Kidney (tissue), 14 donors: Measurements from ENCODE around the gene AKAP17A. TPM values are rescaled to one million over a fixed set of nuclear protein-coding genes. Genes with fewer than 3 reads are reported as not detected.
"Not testable (repeated sequence)": the region's sequence is repeated elsewhere in the genome, so short reads cannot be mapped to it uniquely, and the experiment has no call there.

Experiments
- DNase-seq, 5 donors: peaks; one replicate each; pipeline ENCODE4 v3.0.0-alpha.2; 2013 to 2020
- FAIRE-seq: peaks from 2 replicates; lab custom pipeline; 2012; peaks lifted over from hg19 to GRCh38; lab: Jason Lieb, UNC
- H3K27ac ChIP-seq, 2 donors: one replicate each; pipeline ENCODE4 v1.7.0; 2013; ENCODE audit warnings: low read depth in 2 of 2, low read length in 2 of 2, inconsistent platforms in 1 of 2
- H3K27me3 ChIP-seq: one replicate; pipeline ENCODE4 v1.7.1; 2013; ENCODE audit warnings: low read length, inconsistent platforms; ENCODE audit not compliant: control insufficient read depth, insufficient read depth
- H3K36me3 ChIP-seq, 3 donors: one replicate each; pipeline versions ENCODE4 v1.7.0 to v1.7.1; 2013; ENCODE audit warnings: low read length in 3 of 3, control low read depth in 1 of 3, inconsistent platforms in 1 of 3; ENCODE audit not compliant: insufficient read depth in 3 of 3, control insufficient read depth in 2 of 3
- H3K4me1 ChIP-seq, 3 donors: one replicate each; pipeline versions ENCODE4 v1.7.0 to v1.7.1; 2013; ENCODE audit warnings: low read length in 3 of 3, inconsistent platforms in 1 of 3, low read depth in 1 of 3; ENCODE audit not compliant: control insufficient read depth in 2 of 3, insufficient read depth in 2 of 3
- H3K4me3 ChIP-seq, 3 donors: one replicate each; pipeline versions ENCODE4 v1.7.0 to v1.8.1; 2013; ENCODE audit warnings: low read length in 3 of 3, control low read depth in 1 of 3, inconsistent platforms in 1 of 3
- H3K9ac ChIP-seq, 3 donors: one replicate each; pipeline versions ENCODE4 v1.7.0 to v1.7.1; 2013; ENCODE audit warnings: low read length in 3 of 3, control low read depth in 1 of 3, inconsistent platforms in 1 of 3
- H3K9me3 ChIP-seq, 3 donors: one replicate each; pipeline versions ENCODE4 v1.7.0 to v1.7.1; 2013; ENCODE audit warnings: low read length in 3 of 3, control low read depth in 1 of 3, inconsistent platforms in 1 of 3; ENCODE audit not compliant: control insufficient read depth in 2 of 3, insufficient read depth in 1 of 3
- CTCF ChIP-seq: IDR thresholded peaks from 3 replicates; pipeline ENCODE4 v1.5.1; 2012; ENCODE audit warnings: mild to moderate bottlenecking, moderate library complexity, borderline replicate concordance; ENCODE audit not compliant: insufficient read depth; ENCODE audit errors: extremely low read depth
- intact Hi-C: fragments of 100-400 bp; cut with DNase I; formaldehyde crosslinking; loops from one replicate; pipeline ENCODE4 v1.11.1; 2022
- polyA plus RNA-seq: library from polyadenylated mRNA; stranded (reverse); fragments of 350-450 nt; fragmentation: Illumina TruSeq; extraction: RNeasy Lipid Tissue Mini Kit (QIAGEN cat#74804); gene quantifications from one replicate; pipeline ENCODE4 v1.2.3, GENCODE V29; 2014; ENCODE audit warnings: low read depth, low replicate concordance; ENCODE audit not compliant: insufficient read depth
- total RNA-seq: library from RNA; stranded (reverse); fragmentation: NEBNext Ultra II Directional; extraction: Animal tissue kit (Norgen Biotek cat#: 25700); gene quantifications from one replicate; pipeline ENCODE4 v1.2.1, GENCODE V29; 2021
- donor health status: control.
- donor health status: control.
- donor health status: control.
- donor health status: control.
- donor health status: control.
- donor health status: DM: yes; HTN: yes; CAD: no.
- donor health status: Normal renal cell carcinoma (clear cell type).

The AKAP17A gene
- total and polyA plus RNA-seq, 2 donors from 2014 or later: 19.6 to 45.1 TPM

- Histone ChIP-seq H3K27ac (no peak overlapping the region), H3K9ac (no peak overlapping the region), H3K9me3 (no peaks in the 10 kb centered on the region), H3K27me3 (no peaks in the 10 kb centered on the region), H3K4me3 (no peak overlapping the region), H3K4me1 (no peaks in the 10 kb centered on the region), H3K36me3 (no peaks in the 10 kb centered on the region)
- intact Hi-C loops: no loop called here
- TF ChIP-seq CTCF: no peak
- DNase-seq (no peak), FAIRE-seq (no peak)
Observed at GRCh38 chrX:1623691-1624090, 32.3 kb downstream of the AKAP17A start.

- H3K4me3 ChIP-seq, FAIRE-seq, H3K36me3 ChIP-seq, H3K27me3 ChIP-seq, H3K9me3 ChIP-seq, intact Hi-C loops, H3K4me1 ChIP-seq, H3K27ac ChIP-seq, H3K9ac ChIP-seq, DNase-seq: not testable (repeated sequence)
Observed at GRCh38 chrX:1624158-1624860, 32.9 kb downstream of the AKAP17A start.

GRCh38 chrX:1624861-1625215 is 33.4 kb downstream of the AKAP17A start:
- FAIRE-seq, H3K9me3 ChIP-seq, H3K36me3 ChIP-seq, intact Hi-C loops, H3K4me3 ChIP-seq, H3K27ac ChIP-seq, H3K9ac ChIP-seq, H3K4me1 ChIP-seq, H3K27me3 ChIP-seq, DNase-seq: not testable (repeated sequence)

- Histone ChIP-seq H3K27ac (no peak overlapping the region), H3K4me3 (no peak overlapping the region), H3K9me3 (no peaks in the 10 kb centered on the region), H3K36me3 (no peaks in the 10 kb centered on the region), H3K27me3 (no peaks in the 10 kb centered on the region), H3K4me1 (no peaks in the 10 kb centered on the region), H3K9ac (no peak overlapping the region)
- no peak for TF ChIP-seq CTCF
- FAIRE-seq: no peak
- no peak for DNase-seq
- intact Hi-C loops: no loop called here
Observed at GRCh38 chrX:1629244-1629643, 37.8 kb downstream of the AKAP17A start.
